ENCODE results near the gene POLR1E.

The POLR1E gene

DNA sequence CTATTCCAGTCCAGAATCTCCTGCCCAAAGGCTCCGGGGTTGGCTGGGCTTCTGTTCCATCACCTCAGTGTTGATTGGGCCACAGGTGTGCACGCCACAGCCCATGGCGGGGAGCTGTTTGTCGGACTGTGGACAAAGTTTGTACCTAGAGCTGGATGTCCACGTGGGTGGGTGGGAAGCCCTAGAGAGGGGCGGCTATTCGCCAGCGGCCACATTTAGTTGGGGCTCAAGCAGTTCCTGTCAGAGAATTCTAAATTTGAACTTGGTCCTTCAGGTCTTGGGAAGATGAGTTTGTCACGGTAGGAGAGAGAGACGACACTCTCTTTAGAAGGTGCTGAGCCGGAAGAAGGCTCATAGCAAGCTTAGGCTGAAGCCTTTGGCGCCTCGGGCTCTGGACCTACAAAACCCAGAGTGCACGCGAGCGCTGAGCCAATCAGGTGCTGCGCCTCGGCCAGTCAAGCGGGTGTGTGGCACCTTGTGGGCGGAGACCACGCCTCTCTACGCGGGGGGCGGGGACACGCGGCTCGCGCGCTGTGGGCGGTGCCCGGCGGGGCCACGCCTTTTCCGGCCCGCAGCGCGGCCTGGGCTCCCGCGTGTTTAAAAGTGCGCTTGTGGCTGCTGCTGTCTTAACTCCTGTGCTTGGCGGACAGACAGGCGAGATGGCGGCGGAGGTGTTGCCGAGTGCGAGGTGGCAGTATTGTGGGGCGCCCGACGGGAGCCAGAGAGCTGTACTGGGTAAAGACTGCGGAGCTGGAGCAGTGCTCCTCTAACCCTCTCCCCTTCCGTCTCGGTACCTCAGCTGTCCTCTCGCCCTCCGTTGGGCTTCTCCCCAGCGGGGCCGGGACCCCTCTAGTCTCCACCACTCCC lies at the start of gene POLR1E:
POLR1E (plus strand) TSS at position 560 of the 867 bp plus-strand sequence; CDS start at position 660, 100 bp downstream.
- peak; percentile 79 to 84 for DNase-seq

- no peak for DNase-seq
Observed at GRCh38 chr9:37436540-37436939, 49.2 kb upstream of the POLR1E start.

GRCh38 chr9:37437010-37437409 lies 48.7 kb upstream of the POLR1E start:
- DNase-seq: no peak

DNA sequence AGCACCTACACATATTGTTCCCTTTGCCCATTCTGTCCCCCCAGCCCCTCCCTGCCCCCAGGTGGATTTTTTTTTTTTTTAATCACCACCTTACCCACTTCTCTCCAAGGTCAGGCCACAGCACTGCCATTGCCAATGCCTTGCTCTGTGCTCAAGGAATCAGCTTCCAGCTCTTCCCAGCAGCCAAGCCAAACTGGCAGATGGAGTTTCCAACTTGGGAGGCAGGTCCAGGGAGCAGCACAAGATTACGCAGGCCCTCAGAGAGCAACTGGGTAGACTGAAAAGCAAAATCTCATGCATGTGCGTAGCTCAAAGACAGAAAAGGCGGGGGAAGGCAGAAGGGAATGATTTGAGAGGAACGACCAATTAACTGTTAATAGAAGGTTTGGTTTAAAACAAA lies 48.1 kb upstream of the POLR1E start:
- DNase-seq: peak in 1 of 2 donors; percentile 36

DNA sequence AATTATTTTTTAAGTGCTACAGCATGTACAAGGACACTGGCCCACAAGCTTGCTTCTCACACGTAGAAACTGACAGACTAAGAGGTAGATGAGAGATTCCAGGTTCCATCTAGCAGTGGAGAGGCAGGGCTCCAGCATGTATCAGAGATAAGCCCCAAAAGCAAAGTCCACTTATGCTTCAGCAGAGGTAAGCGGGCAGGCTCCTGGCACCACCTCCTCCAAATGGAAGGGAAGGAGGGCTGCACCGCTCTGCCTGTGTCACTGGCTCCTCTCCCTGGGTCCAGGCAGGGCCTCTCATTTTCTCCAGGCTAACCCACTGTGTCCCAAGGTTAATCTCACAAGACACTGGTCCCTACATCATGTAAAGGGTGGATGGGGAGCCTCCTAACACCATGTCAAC lies 47.4 kb upstream of the POLR1E start:
- DNase-seq: no peak

GRCh38 chr9:37441776-37442370 lies 43.9 kb upstream of the POLR1E start:
- DNase-seq: no peak

DNA sequence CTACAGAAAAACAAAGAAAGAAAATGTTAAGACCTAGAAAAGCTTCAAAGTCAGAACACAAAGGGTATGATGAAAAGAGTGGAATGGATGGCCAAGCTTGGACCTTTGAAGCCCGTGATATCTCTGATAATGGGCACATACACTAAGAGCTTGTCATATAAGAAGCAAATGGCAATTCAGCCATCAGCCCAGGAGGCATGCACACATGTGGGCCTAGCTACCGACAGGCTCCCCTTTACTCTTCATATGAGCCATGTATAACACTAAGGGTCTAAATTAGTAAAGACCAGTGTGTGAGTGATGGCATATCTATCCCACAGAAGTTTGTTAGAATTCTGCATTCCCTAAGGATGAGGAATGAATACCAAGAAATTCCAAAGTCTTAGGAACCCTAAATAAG lies 43.2 kb upstream of the POLR1E start:
- DNase-seq: no peak

GRCh38 chr9:37443566-37443965 lies 42.2 kb upstream of the POLR1E start:
- DNase-seq: no peak

- DNase-seq: no peak
Observed at GRCh38 chr9:37444890-37445289, 40.9 kb upstream of the POLR1E start.

GRCh38 chr9:37445832-37446231 lies 39.9 kb upstream of the POLR1E start:
- DNase-seq: no peak

DNA sequence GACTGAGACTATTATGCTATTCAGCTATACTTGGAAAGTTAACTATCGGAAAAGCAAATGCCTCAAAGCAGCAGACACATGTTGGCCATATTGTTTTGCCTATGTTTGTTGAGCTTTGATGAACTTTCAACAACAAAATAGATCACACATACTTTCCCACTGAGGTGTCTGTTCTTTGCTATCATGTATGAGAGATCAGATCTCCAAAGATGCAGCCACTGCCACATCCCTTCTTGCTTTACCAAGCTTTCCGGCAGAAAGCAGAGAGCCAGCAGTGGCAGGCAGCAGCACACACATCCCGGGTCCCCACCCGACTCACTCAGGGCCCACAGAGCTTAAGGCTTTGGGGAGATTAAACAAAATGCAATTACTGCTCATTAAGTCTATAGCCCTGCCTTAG lies 39.3 kb upstream of the POLR1E start:
- no peak for DNase-seq

GRCh38 chr9:37447111-37447510 lies 38.6 kb upstream of the POLR1E start:
- DNase-seq: no peak

- DNase-seq: peak; percentile 68 to 69
Observed at GRCh38 chr9:37449862-37450632, 35.7 kb upstream of the POLR1E start.

- DNase-seq: no peak
Observed at GRCh38 chr9:37451628-37452027, 34.1 kb upstream of the POLR1E start.

- DNase-seq: no peak
Observed at GRCh38 chr9:37452611-37453010, 33.1 kb upstream of the POLR1E start.

- no peak for DNase-seq
Observed at GRCh38 chr9:37453827-37454226, 31.9 kb upstream of the POLR1E start.

- no peak for DNase-seq
Observed at GRCh38 chr9:37454238-37454637, 31.5 kb upstream of the POLR1E start.

GRCh38 chr9:37455884-37456647 lies 29.7 kb upstream of the POLR1E start:
- DNase-seq: no peak

GRCh38 chr9:37456817-37457216 lies 28.9 kb upstream of the POLR1E start:
- no peak for DNase-seq

DNA sequence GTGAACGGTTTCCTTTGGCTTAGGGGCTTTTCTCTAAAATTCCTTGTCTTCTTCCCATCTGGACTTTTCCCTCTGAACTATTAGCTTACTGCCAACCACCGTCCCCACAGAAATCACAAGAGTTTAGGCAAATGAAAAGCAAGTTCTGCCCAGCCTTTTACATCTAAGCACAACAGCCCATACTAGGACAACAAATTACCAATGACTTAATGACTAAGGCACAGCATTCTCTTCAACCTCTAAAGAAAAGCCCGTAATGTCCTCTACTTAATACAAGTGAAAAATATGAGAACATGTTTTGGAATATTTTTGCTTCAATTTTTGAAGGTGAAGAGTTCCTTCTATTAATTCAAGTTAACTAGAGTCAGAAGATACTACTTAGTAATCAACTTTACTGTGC lies 21.7 kb upstream of the POLR1E start:
- no peak for DNase-seq

GRCh38 chr9:37464426-37465248 lies 21.1 kb upstream of the POLR1E start:
- DNase-seq: peak; percentile 68 to 82

Data from hippocampal formation (tissue), 2 donors.